Neural progenitor cell (in vitro differentiated cells): ENCODE results near the gene CERS2.

Experiments
- EZH2 ChIP-seq: fragments of 200-600 bp; sonication (generic); IDR thresholded peaks from 2 replicates; pipeline ENCODE4 v1.6.1; 2017; ENCODE audit warnings: antibody characterized with exemption, mild to moderate bottlenecking, moderate library complexity
- TF ChIP-seq, protein P1 (sequence below): fragments of 200-600 bp; sonication (generic); IDR thresholded peaks from 2 replicates; pipeline ENCODE4 v1.5.1; 2017; ENCODE audit warnings: antibody characterized with exemption, mild to moderate bottlenecking

DNA sequence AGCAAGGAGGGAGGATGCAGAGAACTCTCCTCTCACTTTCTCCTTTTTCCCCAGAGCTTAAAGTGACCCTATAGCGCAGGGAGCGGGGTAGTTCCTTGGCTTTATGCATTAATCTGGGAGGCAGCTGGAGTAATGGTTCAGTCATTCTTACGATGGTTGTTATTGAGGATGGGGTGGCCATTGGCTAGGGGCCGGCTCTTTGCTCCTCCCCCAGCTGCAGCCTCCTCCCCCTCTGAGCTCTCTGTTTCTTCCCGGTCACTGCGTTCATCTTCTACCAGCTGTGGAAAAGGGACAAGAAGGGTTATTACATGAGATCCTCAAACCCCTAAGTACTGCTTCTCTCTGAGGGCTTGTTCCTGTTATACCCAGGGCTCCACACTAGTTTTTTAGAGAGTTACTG is 8.6 kb downstream of the CERS2 start:
- TF ChIP-seq, protein P1, sequence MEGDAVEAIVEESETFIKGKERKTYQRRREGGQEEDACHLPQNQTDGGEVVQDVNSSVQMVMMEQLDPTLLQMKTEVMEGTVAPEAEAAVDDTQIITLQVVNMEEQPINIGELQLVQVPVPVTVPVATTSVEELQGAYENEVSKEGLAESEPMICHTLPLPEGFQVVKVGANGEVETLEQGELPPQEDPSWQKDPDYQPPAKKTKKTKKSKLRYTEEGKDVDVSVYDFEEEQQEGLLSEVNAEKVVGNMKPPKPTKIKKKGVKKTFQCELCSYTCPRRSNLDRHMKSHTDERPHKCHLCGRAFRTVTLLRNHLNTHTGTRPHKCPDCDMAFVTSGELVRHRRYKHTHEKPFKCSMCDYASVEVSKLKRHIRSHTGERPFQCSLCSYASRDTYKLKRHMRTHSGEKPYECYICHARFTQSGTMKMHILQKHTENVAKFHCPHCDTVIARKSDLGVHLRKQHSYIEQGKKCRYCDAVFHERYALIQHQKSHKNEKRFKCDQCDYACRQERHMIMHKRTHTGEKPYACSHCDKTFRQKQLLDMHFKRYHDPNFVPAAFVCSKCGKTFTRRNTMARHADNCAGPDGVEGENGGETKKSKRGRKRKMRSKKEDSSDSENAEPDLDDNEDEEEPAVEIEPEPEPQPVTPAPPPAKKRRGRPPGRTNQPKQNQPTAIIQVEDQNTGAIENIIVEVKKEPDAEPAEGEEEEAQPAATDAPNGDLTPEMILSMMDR = no peak
- TF ChIP-seq EZH2 = no peak
